HepG2 (cell line): ENCODE data around the gene ARHGEF10L. TPM values are rescaled to one million over a fixed set of nuclear protein-coding genes. Genes with fewer than 3 reads are reported as not detected.

Source experiments
- CHD4 ChIP-seq: fragments of 200-600 bp; sonication (generic); IDR thresholded peaks from 2 replicates; pipeline ENCODE4 v1.7.0; 2017; ENCODE audit warnings: mild to moderate bottlenecking, low read length, borderline replicate concordance
- EZH2 ChIP-seq: conservative IDR thresholded peaks from 2 replicates; pipeline ENCODE4 v1.6.1; 2012; ENCODE audit warnings: mild to moderate bottlenecking, low read depth, low read length, moderate library complexity
- FOSL1 ChIP-seq: sonication (generic); formaldehyde crosslinking; IDR thresholded peaks from 2 replicates; pipeline ENCODE4 v1.9.0; 2021; ENCODE audit warnings: missing genetic modification reagents, borderline replicate concordance
- FOXA1 ChIP-seq, 2 experiments: fragments of 450-650 bp in 1 of 2; sonication (generic) in 1 of 2; formaldehyde crosslinking in 1 of 2; IDR thresholded peaks; 2 replicates each; pipeline versions ENCODE4 v1.4.0 to v1.6.1; 2016 to 2020; ENCODE audit warnings: missing genetic modification reagents in 1 of 2
- FOXO1 ChIP-seq: sonication (generic); formaldehyde crosslinking; IDR thresholded peaks from 2 replicates; pipeline ENCODE4 v1.4.0; 2020; ENCODE audit warnings: missing genetic modification reagents
- HDAC2 ChIP-seq: sonication (generic); formaldehyde crosslinking; IDR thresholded peaks from 2 replicates; pipeline ENCODE4 v1.4.0; 2020; ENCODE audit warnings: missing genetic modification reagents
- HIVEP1 ChIP-seq: sonication (generic); formaldehyde crosslinking; IDR thresholded peaks from 2 replicates; pipeline ENCODE4 v1.4.0; 2020; ENCODE audit warnings: mild to moderate bottlenecking, missing genetic modification reagents
- MTF2 ChIP-seq: sonication (generic); formaldehyde crosslinking; IDR thresholded peaks from 2 replicates; pipeline ENCODE4 v1.5.0; 2020; ENCODE audit warnings: missing genetic modification reagents, borderline replicate concordance
- NKX3-1 ChIP-seq: sonication (generic); formaldehyde crosslinking; IDR thresholded peaks from 2 replicates; pipeline ENCODE4 v1.5.0; 2020; ENCODE audit warnings: missing genetic modification reagents
- PCBP1 ChIP-seq: fragments of 200-400 bp; formaldehyde crosslinking; IDR thresholded peaks from 2 replicates; pipeline ENCODE4 v1.6.1; 2017; ENCODE audit warnings: mild to moderate bottlenecking, low read depth, low read length, borderline replicate concordance
- RXRB ChIP-seq: IDR thresholded peaks from 2 replicates; pipeline ENCODE4 v1.6.1; 2016; ENCODE audit warnings: borderline replicate concordance, missing genetic modification reagents, missing compliant biosample characterization
- TARDBP ChIP-seq: sonication (generic); formaldehyde crosslinking; IDR thresholded peaks from 2 replicates; pipeline ENCODE4 v1.8.0; 2022; ENCODE audit warnings: mild to moderate bottlenecking, missing genetic modification reagents
- ZNF598 ChIP-seq: sonication (generic); formaldehyde crosslinking; IDR thresholded peaks from 2 replicates; pipeline ENCODE4 v1.5.1; 2020; ENCODE audit warnings: mild to moderate bottlenecking, missing genetic modification reagents, borderline replicate concordance
- ZNF746 ChIP-seq: sonication (generic); formaldehyde crosslinking; IDR thresholded peaks from 2 replicates; pipeline ENCODE4 v1.8.0; 2022; ENCODE audit warnings: mild to moderate bottlenecking, missing genetic modification reagents
- ZNF761 ChIP-seq: sonication (generic); formaldehyde crosslinking; conservative IDR thresholded peaks from 2 replicates; pipeline ENCODE4 v1.4.0; 2020; ENCODE audit warnings: mild to moderate bottlenecking, missing genetic modification reagents
- polyA plus RNA-seq, 8 experiments: library from polyadenylated mRNA; depleted of rRNA in 3 of 8; stranded (reverse) in 7 of 8; unstranded in 1 of 8; fragments of >200 nt; fragmentation: Illumina TruSeq in 4 of 8; extraction: Trizol in 4 of 8; gene quantifications; 2 replicates each; pipeline versions ENCODE4 v1.2.1 to v1.2.3, GENCODE V29; 2011 to 2016; ENCODE audit warnings: low read depth in 4 of 8, missing spikeins in 1 of 8, mixed read lengths in 1 of 8; ENCODE audit not compliant: insufficient read depth in 1 of 8
- total RNA-seq, 5 experiments: library from RNA; depleted of rRNA; stranded (reverse); fragments of >200 nt; fragmentation: Illumina TruSeq; extraction: Trizol; gene quantifications; 2 replicates each; pipeline ENCODE4 v1.2.3, GENCODE V29; 2016; ENCODE audit warnings: low read depth in 1 of 5
- TF ChIP-seq, protein P1 (sequence below): sonication (generic); formaldehyde crosslinking; IDR thresholded peaks from 2 replicates; pipeline ENCODE4 v1.4.0; 2020; ENCODE audit warnings: missing genetic modification reagents, low read depth, mild to moderate bottlenecking, borderline replicate concordance
- TF ChIP-seq, protein P2 (sequence below): sonication (generic); formaldehyde crosslinking; IDR thresholded peaks from 2 replicates; pipeline ENCODE4 v1.4.0; 2020; ENCODE audit warnings: missing genetic modification reagents
- TF ChIP-seq, protein P3 (sequence below), 2 experiments: sonication (generic) in 1 of 2; formaldehyde crosslinking in 1 of 2; IDR thresholded peaks; 2 replicates each; pipeline versions ENCODE4 v1.4.0 to v1.6.1; 2018 to 2020; ENCODE audit warnings: missing genetic modification reagents in 2 of 2, borderline replicate concordance in 1 of 2, low read depth in 1 of 2, mild to moderate bottlenecking in 1 of 2, missing biosample characterization in 1 of 2
- TF ChIP-seq, protein P4 (sequence below): sonication (generic); formaldehyde crosslinking; IDR thresholded peaks from 2 replicates; pipeline ENCODE4 v1.4.0; 2020; ENCODE audit warnings: missing genetic modification reagents
- TF ChIP-seq, protein P5 (sequence below): IDR thresholded peaks from 2 replicates; pipeline ENCODE4 v1.6.1; 2016; ENCODE audit warnings: low read depth

ARHGEF10L gene
- total and polyA plus RNA-seq, 2 of the 13 experiments (the other 11 are each of a cell fraction or from before 2014, with no cell fraction given): 46.5 to 78.3 TPM

DNA sequence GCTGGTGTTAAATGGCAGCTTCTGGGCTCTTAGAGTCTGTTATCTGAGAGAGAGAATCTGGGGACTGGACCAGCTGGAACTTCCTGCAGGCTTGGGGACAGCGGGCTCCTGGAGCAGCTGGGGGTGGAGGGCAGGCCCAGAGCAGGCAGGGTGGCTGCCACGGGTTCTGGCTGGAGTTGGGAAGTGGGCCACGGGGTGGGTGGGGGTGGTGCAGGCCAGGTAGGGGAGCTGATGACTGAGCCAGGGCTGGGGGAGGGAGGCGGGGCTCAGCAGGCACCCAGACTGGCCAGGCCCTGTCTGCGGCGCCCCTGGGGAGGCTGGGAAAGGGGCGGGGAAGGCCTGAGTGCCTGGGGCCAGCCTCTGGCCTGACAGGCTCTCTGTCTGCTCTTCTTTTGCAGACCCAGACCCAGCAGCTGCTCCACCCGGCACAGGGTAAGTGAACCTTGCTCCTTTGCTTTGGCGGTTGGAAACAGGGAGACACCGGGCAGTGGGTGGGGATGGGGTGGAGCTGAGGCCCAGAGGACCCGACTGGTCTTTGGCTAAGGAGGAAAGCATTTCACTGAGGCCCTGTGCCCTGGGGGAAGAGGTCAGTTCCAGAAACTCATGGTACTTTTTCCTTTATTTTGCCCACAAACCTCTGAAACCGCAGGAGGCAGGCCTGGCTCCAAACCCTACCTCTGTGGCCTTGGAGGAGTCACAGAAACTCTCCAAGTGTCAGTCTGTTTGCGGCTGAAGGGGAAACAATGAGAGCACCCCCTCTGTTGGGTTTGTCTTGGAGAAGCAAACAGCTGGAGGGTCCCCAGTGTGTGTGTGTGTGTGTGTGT is 48.8 kb downstream of the ARHGEF10L start (continued):
- TF ChIP-seq FOXO1 (CRISPR knock-in tag) (peak; percentile 75), MTF2 (CRISPR knock-in tag) (no peak), ZNF761 (CRISPR knock-in tag) (no peak), CHD4 (peak; percentile 81; the same call in 1 of the 2 replicates), HIVEP1 (CRISPR knock-in tag) (peak; percentile 86), ZNF746 (CRISPR knock-in tag) (no peak), EZH2 (no peak), TARDBP (CRISPR knock-in tag) (peak; percentile 81), HDAC2 (CRISPR knock-in tag) (peak; percentile 71; the same call in 1 of the 2 replicates), ZNF598 (CRISPR knock-in tag) (no peak), FOSL1 (no peak), RXRB (CRISPR knock-in tag) (peak; percentile 78), FOXA1 (IDR thresholded peaks at IDR 0.05) (no peak), FOXA1 (CRISPR knock-in tag; IDR thresholded peaks at IDR 0.05) (no peak), NKX3-1 (CRISPR knock-in tag) (0 out of 2 replicates have a peak, but pooled peaks have one; percentile 34), PCBP1 (0 out of 2 replicates have a peak, but pooled peaks have one; percentile 73)
- TF ChIP-seq, protein P1, sequence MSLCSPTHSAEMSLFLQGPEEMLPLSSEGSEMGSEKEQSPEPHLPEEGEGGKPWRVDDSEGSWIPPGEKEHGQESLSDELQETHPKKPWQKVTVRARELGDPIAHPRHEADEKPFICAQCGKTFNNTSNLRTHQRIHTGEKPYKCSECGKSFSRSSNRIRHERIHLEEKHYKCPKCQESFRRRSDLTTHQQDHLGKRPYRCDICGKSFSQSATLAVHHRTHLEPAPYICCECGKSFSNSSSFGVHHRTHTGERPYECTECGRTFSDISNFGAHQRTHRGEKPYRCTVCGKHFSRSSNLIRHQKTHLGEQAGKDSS (CRISPR knock-in tag): peak; percentile 85; the same call in 1 of the 2 replicates
- TF ChIP-seq, protein P2, sequence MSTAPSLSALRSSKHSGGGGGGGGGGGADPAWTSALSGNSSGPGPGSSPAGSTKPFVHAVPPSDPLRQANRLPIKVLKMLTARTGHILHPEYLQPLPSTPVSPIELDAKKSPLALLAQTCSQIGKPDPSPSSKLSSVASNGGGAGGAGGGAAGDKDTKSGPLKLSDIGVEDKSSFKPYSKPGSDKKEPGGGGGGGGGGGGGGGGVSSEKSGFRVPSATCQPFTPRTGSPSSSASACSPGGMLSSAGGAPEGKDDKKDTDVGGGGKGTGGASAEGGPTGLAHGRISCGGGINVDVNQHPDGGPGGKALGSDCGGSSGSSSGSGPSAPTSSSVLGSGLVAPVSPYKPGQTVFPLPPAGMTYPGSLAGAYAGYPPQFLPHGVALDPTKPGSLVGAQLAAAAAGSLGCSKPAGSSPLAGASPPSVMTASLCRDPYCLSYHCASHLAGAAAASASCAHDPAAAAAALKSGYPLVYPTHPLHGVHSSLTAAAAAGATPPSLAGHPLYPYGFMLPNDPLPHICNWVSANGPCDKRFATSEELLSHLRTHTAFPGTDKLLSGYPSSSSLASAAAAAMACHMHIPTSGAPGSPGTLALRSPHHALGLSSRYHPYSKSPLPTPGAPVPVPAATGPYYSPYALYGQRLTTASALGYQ (CRISPR knock-in tag): peak; percentile 42; the same call in 1 of the 2 replicates
- TF ChIP-seq, protein P3, sequence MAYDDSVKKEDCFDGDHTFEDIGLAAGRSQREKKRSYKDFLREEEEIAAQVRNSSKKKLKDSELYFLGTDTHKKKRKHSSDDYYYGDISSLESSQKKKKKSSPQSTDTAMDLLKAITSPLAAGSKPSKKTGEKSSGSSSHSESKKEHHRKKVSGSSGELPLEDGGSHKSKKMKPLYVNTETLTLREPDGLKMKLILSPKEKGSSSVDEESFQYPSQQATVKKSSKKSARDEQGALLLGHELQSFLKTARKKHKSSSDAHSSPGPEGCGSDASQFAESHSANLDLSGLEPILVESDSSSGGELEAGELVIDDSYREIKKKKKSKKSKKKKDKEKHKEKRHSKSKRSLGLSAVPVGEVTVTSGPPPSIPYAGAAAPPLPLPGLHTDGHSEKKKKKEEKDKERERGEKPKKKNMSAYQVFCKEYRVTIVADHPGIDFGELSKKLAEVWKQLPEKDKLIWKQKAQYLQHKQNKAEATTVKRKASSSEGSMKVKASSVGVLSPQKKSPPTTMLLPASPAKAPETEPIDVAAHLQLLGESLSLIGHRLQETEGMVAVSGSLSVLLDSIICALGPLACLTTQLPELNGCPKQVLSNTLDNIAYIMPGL (CRISPR knock-in tag; IDR thresholded peaks at IDR 0.05; ENCODE audit: borderline replicate concordance in 1 of 2, low read depth in 1 of 2): 0 out of 4 replicates have a peak, but pooled peaks of 1 of the 2 experiments have one; percentile 50
- TF ChIP-seq, protein P4, sequence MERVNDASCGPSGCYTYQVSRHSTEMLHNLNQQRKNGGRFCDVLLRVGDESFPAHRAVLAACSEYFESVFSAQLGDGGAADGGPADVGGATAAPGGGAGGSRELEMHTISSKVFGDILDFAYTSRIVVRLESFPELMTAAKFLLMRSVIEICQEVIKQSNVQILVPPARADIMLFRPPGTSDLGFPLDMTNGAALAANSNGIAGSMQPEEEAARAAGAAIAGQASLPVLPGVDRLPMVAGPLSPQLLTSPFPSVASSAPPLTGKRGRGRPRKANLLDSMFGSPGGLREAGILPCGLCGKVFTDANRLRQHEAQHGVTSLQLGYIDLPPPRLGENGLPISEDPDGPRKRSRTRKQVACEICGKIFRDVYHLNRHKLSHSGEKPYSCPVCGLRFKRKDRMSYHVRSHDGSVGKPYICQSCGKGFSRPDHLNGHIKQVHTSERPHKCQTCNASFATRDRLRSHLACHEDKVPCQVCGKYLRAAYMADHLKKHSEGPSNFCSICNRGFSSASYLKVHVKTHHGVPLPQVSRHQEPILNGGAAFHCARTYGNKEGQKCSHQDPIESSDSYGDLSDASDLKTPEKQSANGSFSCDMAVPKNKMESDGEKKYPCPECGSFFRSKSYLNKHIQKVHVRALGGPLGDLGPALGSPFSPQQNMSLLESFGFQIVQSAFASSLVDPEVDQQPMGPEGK (CRISPR knock-in tag): peak; percentile 85
- TF ChIP-seq, protein P5, sequence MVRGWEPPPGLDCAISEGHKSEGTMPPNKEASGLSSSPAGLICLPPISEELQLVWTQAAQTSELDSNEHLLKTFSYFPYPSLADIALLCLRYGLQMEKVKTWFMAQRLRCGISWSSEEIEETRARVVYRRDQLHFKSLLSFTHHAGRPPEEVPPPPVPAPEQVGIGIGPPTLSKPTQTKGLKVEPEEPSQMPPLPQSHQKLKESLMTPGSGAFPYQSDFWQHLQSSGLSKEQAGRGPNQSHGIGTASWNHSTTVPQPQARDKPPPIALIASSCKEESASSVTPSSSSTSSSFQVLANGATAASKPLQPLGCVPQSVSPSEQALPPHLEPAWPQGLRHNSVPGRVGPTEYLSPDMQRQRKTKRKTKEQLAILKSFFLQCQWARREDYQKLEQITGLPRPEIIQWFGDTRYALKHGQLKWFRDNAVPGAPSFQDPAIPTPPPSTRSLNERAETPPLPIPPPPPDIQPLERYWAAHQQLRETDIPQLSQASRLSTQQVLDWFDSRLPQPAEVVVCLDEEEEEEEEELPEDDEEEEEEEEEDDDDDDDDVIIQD: peak; percentile 54; the same call in 1 of the 2 replicates
